Caco-2 (cell line): ENCODE data around the gene GMPR. TPM values are rescaled to one million over a fixed set of nuclear protein-coding genes. Genes with fewer than 3 reads are reported as not detected.

Experiments used
- BruUV-seq: library from RNA; stranded (reverse); fragments of 400-500 nt; replicated peaks from 2 replicates; lab custom pipeline; 2021; lab: Mats Ljungman, UMichigan
- CTCF ChIA-PET: fragments of 300-600 bp; sonication (Branson Sonifier 250); formaldehyde crosslinking; loops from one replicate; lab custom pipeline; 2022; ENCODE audit warnings: antibody characterized with exemption; lab: Charles Lee
- POLR2A ChIA-PET: fragments of 300-600 bp; sonication (Branson Sonifier 250); formaldehyde crosslinking; loops from one replicate; lab custom pipeline; 2022; ENCODE audit warnings: antibody characterized with exemption; lab: Charles Lee
- DNase-seq, 2 experiments: peaks; one replicate each; pipeline versions ENCODE4 v3.0.0 to v3.0.0-alpha.2; 2020 to 2022
- H3K27me3 ChIP-seq: replicated peaks from 2 replicates; pipeline ENCODE4 v1.6.0; 2011; ENCODE audit warnings: low read length; ENCODE audit not compliant: control insufficient read depth, insufficient read depth
- H3K36me3 ChIP-seq: 2 replicates; pipeline ENCODE4 v1.5.1; 2011; ENCODE audit warnings: low read length; ENCODE audit not compliant: control insufficient read depth, insufficient read depth
- H3K4me1 ChIP-seq: fragments of 250-450 bp; sonication (Bioruptor Pico); 2 replicates; pipeline ENCODE4 v1.5.1; 2020; ENCODE audit warnings: mild to moderate bottlenecking
- H3K4me3 ChIP-seq: 2 replicates; pipeline ENCODE4 v1.5.1; 2011; ENCODE audit warnings: low read depth, mild to moderate bottlenecking, control low read depth, low read length
- H3K9me3 ChIP-seq: fragments of 250-450 bp; sonication (Bioruptor Pico); 2 replicates; pipeline ENCODE4 v1.5.1; 2020; ENCODE audit warnings: mild to moderate bottlenecking, moderate library complexity
- H3K27ac Mint-ChIP-seq: one replicate; pipeline ENCODE4 v1.8.0; 2022; ENCODE audit warnings: mixed read lengths; ENCODE audit not compliant: unreplicated experiment
- H3K27me3 Mint-ChIP-seq: one replicate; pipeline ENCODE4 v1.8.0; 2022; ENCODE audit warnings: mixed read lengths; ENCODE audit not compliant: insufficient read depth, unreplicated experiment
- H3K36me3 Mint-ChIP-seq: one replicate; pipeline ENCODE4 v1.8.0; 2022; ENCODE audit warnings: mild to moderate bottlenecking, mixed read lengths; ENCODE audit not compliant: insufficient read depth, unreplicated experiment
- H3K4me1 Mint-ChIP-seq: one replicate; pipeline ENCODE4 v1.8.0; 2022; ENCODE audit warnings: low read depth, mixed read lengths; ENCODE audit not compliant: unreplicated experiment
- H3K4me3 Mint-ChIP-seq: one replicate; pipeline ENCODE4 v1.8.0; 2022; ENCODE audit warnings: mild to moderate bottlenecking, moderate library complexity, mixed read lengths; ENCODE audit not compliant: unreplicated experiment
- H3K9me3 Mint-ChIP-seq: one replicate; pipeline ENCODE4 v1.8.0; 2022; ENCODE audit warnings: mixed read lengths; ENCODE audit not compliant: unreplicated experiment
- CTCF ChIP-seq, 2 experiments: fragments of 200-600 bp in 1 of 2; IDR thresholded peaks; 1 replicate in 1 of 2; 2 replicates in 1 of 2; pipeline versions ENCODE4 v1.5.1 to v1.8.0; 2011 to 2022; ENCODE audit warnings: antibody characterized with exemption in 1 of 2, control low read depth in 1 of 2, inconsistent platforms in 1 of 2, low read depth in 1 of 2, low read length in 1 of 2, mild to moderate bottlenecking in 1 of 2, moderate library complexity in 1 of 2; ENCODE audit not compliant: insufficient read depth in 1 of 2, severe bottlenecking in 1 of 2, unreplicated experiment in 1 of 2
- intact Hi-C: fragments of 100-400 bp; cut with micrococcal nuclease; formaldehyde crosslinking; loops from one replicate; pipeline ENCODE4 v1.10.0; 2022; ENCODE audit not compliant: unreplicated experiment
- total RNA-seq: library from RNA; stranded (reverse); gene quantifications from 2 replicates; pipeline ENCODE4 v1.2.3, GENCODE V29; 2022

The GMPR gene
- total RNA-seq, 1 experiment from 2014 or later = 1.3 TPM

- no peak for TF ChIP-seq CTCF (IDR thresholded peaks at IDR 0.05; ENCODE audit: insufficient read depth in 1 of 2, low read depth in 1 of 2, low read length in 1 of 2, severe bottlenecking in 1 of 2, unreplicated experiment in 1 of 2)
- Histone ChIP-seq H3K4me1 (no peaks in the 10 kb centered on the region; the same call in 1 of the 2 replicates), H3K36me3 (no peaks in the 10 kb centered on the region), H3K9me3 (no peaks in the 10 kb centered on the region), H3K27me3 (no peaks in the 10 kb centered on the region), H3K4me3 (no peak overlapping the region)
- Mint-ChIP-seq H3K27ac (no peak overlapping the region), H3K36me3 (no peaks in the 10 kb centered on the region), H3K27me3 (no peaks in the 10 kb centered on the region), H3K4me3 (no peak overlapping the region), H3K9me3 (no peaks in the 10 kb centered on the region), H3K4me1 (peaks cover 7% of the 10 kb centered on the region)
- ChIA-PET CTCF (no interaction called here), POLR2A (no interaction called here)
- no peak for DNase-seq
- BruUV-seq = no TSS peak
- intact Hi-C loops = no loop called here
Observed at GRCh38 chr6:16253399-16254144, 15.2 kb downstream of the GMPR start.

GRCh38 chr6:16254535-16254934, 16.1 kb downstream of the GMPR start:
- Histone ChIP-seq H3K36me3 (no peaks in the 10 kb centered on the region), H3K4me3 (no peak overlapping the region), H3K9me3 (no peaks in the 10 kb centered on the region), H3K27me3 (no peaks in the 10 kb centered on the region), H3K4me1 (no peaks in the 10 kb centered on the region; the same call in 1 of the 2 replicates)
- no peaks in the 10 kb centered on the region for H3K36me3 Mint-ChIP-seq
- peaks cover 7% of the 10 kb centered on the region for H3K4me1 Mint-ChIP-seq
- H3K9me3 Mint-ChIP-seq = no peaks in the 10 kb centered on the region
- no TSS peak for BruUV-seq
- TF ChIP-seq CTCF (IDR thresholded peaks at IDR 0.05; ENCODE audit: insufficient read depth in 1 of 2, low read depth in 1 of 2, low read length in 1 of 2, severe bottlenecking in 1 of 2, unreplicated experiment in 1 of 2) = no peak
- H3K27ac Mint-ChIP-seq = no peak overlapping the region
- POLR2A ChIA-PET = no interaction called here
- intact Hi-C loops = no loop called here
- CTCF ChIA-PET = no interaction called here
- H3K27me3 Mint-ChIP-seq = no peaks in the 10 kb centered on the region
- no peak overlapping the region for H3K4me3 Mint-ChIP-seq
- DNase-seq = no peak

- BruUV-seq = no TSS peak
- intact Hi-C loops = no loop called here
- Histone ChIP-seq H3K36me3 (no peaks in the 10 kb centered on the region), H3K9me3 (no peaks in the 10 kb centered on the region), H3K4me1 (no peaks in the 10 kb centered on the region; the same call in 1 of the 2 replicates), H3K4me3 (no peak overlapping the region), H3K27me3 (no peaks in the 10 kb centered on the region)
- Mint-ChIP-seq H3K4me1 (peaks cover 7% of the 10 kb centered on the region), H3K27me3 (no peaks in the 10 kb centered on the region), H3K27ac (no peak overlapping the region), H3K4me3 (no peak overlapping the region), H3K9me3 (no peaks in the 10 kb centered on the region), H3K36me3 (no peaks in the 10 kb centered on the region)
- DNase-seq = no peak
- ChIA-PET CTCF (no interaction called here), POLR2A (interaction anchor here (0.6 kb wide), 1 partner anchor 109 kb away, joined by 4 read pairs; no protein-coding TSS in a partner anchor)
- TF ChIP-seq CTCF (IDR thresholded peaks at IDR 0.05; ENCODE audit: insufficient read depth in 1 of 2, low read depth in 1 of 2, low read length in 1 of 2, severe bottlenecking in 1 of 2, unreplicated experiment in 1 of 2) = no peak
Observed at GRCh38 chr6:16256781-16257180, 18.4 kb downstream of the GMPR start.
